ENCODE measurements around the gene CYP2W1. TPM values are rescaled to one million over a fixed set of nuclear protein-coding genes. Genes with fewer than 3 reads are reported as not detected.

The CYP2W1 gene
- total RNA-seq, 1 experiment from 2014 or later = not detected

GRCh38 chr7:945556-946255 lies 37.3 kb upstream of the CYP2W1 start:
- ChIA-PET POLR2A (interaction anchor here (0.7 to 1.1 kb wide), 3 partner anchors 30 to 309 kb away, joined by 3 to 4 read pairs (median 3); partner anchors contain the start of gene COX19), RAD21 (ENCODE audit: low non-redundant PET in 1 of 2, low total read pairs in 2 of 2, uncharacterized antibody in 2 of 2, unreplicated experiment in 2 of 2) (interaction anchor here in 1 of 2 experiments (0.6 kb wide), 1 partner anchor 30 kb away, joined by 3 read pairs; the partner anchor contains the start of gene COX19), CTCF (interaction anchor here (0.6 kb wide), 1 partner anchor 132 kb away, joined by 3 read pairs; no protein-coding TSS in a partner anchor)
- H3K9me2 ChIP-seq (ENCODE audit: insufficient read depth) = no peaks in the 10 kb centered on the region
- H3K9ac ChIP-seq (ENCODE audit: low read length) = peak overlapping the region; percentile 85
- H4K20me1 ChIP-seq (ENCODE audit: insufficient read depth) = no peaks in the 10 kb centered on the region
- H3K27me3 ChIP-seq (ENCODE audit: insufficient read depth, low read length) = 0 out of 2 replicates have a peak, but pooled peaks cover 4% of the 10 kb centered on the region
- peak overlapping the region; percentile 98 for H3K4me2 ChIP-seq (ENCODE audit: low read length)
- H3K4me1 ChIP-seq (ENCODE audit: control insufficient read depth in 1 of 2, insufficient read depth in 2 of 2, low read length in 2 of 2) = peaks cover 28 to 62% of the 10 kb centered on the region in 2 experiments
- TSS peak; percentile 86 for BruUV-seq (replicated peaks)
- H2AFZ ChIP-seq (ENCODE audit: low read depth, low read length, poor library complexity, severe bottlenecking) = no peak overlapping the region
- ATAC-seq (peak; percentile 92), DNase-seq (ENCODE audit: low read depth, low spot score) (peak; percentile 86)
- H3K9me3 ChIP-seq (ENCODE audit: control insufficient read depth in 1 of 2, insufficient read depth in 1 of 2, low read depth in 1 of 2, low read length in 2 of 2) = 0 out of 4 replicates have a peak, but pooled peaks cover 0 to 4% of the 10 kb centered on the region in 2 experiments
- no peaks in the 10 kb centered on the region for H3K36me3 ChIP-seq (ENCODE audit: control insufficient read depth in 1 of 2, insufficient read depth in 2 of 2, low read length in 2 of 2)
- intact Hi-C loops (cut with micrococcal nuclease) = no loop called here
- peaks cover 12% of the 10 kb centered on the region; the same call in 1 of the 2 replicates for H3K79me2 ChIP-seq (ENCODE audit: insufficient read depth, low read length)
- peak overlapping the region; percentile 53 to 68 for H3K4me3 ChIP-seq (replicated peaks in 1 of 2; ENCODE audit: low read depth in 1 of 2, low read length in 2 of 2)
- TF ChIP-seq YY1 (IDR thresholded peaks at IDR 0.05; ENCODE audit: extremely low read depth, insufficient replicate concordance, low read depth, low read length) = peak; percentile 83
- TF ChIP-seq POLR2AphosphoS5 (IDR thresholded peaks at IDR 0.05; ENCODE audit: low read depth, low read length) = peak; percentile 92
- TF ChIP-seq ZBTB33 (IDR thresholded peaks at IDR 0.05; ENCODE audit: extremely low read depth, insufficient replicate concordance, low read length) = peak; percentile 53
- TF ChIP-seq ZFX (IDR thresholded peaks at IDR 0.05) = no peak; the same call in none of the 2 replicates
- no peak for TF ChIP-seq POLR2A (IDR thresholded peaks at IDR 0.05; ENCODE audit: borderline replicate concordance, extremely low read depth, insufficient read depth, insufficient read length)
- no peak for TF ChIP-seq ATF3 (IDR thresholded peaks at IDR 0.05)
- no peak for TF ChIP-seq SP1 (IDR thresholded peaks at IDR 0.05; ENCODE audit: low read depth)
- peak overlapping the region; percentile 98 for H3K27ac ChIP-seq (ENCODE audit: low read depth, low read length)
